HTERT RPE-1 (cell line): ENCODE measurements around the gene GALNS.
"Not testable (repeated sequence)": the region's sequence is repeated elsewhere in the genome, so short reads cannot be mapped to it uniquely, and the experiment has no call there.

Source experiments
- in situ Hi-C: fragments of 300-500 bp; cut with MboI; formaldehyde crosslinking; loops from 4 replicates; pipeline ENCODE4 v1.14.3; 2020; ENCODE audit warnings: low sequenced_read_pairs

The GALNS gene

DNA sequence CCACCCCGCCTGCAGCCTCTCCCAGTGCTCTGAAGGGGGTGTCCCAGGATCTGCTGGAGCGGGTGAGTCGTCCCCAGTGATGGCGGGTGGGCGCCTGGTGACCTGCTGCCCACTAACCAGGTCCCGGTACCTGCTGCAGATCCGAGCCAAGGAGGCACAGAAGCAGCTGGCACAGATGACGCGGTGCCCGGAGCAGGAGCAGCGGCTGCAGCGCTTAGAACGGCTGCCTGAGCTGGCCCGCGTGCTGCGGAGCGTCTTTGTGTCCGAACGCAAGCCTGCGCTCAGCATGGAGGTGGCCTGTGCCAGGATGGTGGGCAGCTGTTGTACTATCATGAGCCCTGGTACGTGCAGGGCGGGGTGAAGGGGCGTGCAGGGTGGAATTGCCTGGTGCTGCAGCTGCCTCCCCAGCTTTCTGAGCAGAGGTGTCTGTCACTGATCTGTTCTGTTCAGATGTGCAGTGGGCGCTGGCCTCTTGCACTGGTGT, 49.6 kb downstream of the GALNS start:
- in situ Hi-C loops = no loop called here

DNA sequence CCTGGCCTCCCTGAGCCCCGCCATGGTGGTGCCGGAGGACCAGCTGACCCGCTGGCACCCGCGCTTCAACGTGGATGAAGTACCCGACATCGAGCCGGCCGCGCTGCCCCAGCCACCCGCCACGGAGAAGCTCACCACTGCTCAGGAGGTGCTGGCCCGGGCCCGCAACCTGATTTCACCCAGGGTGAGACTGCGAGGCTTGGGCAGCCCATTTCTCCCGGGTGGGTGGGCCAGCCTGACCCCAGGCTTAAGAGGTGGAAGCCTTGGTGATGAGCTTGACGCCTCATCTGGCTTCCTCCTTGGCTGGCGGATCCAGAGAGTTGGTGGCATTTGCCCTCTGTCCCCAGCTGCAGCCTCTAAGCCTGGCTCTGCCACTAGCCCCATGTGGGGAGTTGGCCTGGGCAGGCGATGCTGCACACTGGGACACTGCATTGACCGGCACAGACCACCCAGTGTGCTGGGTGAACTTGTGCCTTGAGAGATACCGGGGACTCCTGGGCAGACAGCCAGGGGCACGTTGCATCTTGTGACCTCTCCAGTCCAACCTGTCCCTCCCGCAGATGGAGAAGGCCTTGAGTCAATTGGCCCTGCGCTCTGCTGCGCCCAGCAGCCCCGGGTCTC, 50.1 kb downstream of the GALNS start:
- in situ Hi-C loops = no loop called here

DNA sequence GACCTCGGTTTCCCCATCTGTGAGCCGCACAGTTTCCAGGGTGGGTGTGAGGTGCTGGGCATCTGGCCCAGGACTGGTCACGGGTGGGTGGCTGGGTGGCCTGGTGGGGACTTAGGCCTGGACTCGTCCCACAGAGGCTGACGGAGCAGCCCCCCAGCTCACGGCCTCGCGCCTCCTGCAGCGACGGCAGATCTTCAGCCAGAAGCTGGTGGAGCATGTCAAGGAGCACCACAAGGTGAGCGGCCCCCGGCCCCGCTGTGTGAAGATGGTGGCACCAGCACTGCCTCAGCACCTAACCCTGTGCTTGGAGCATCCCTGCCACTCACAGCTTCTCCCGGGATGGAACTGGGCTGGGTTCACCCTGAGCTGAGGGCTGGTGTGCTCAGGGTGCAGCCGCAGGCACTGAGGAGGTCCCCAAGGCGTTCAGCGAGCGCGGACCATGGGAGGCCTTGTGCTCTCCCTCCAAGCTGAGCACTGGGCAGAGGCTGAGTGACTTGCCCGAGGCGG, 50.8 kb downstream of the GALNS start:
- in situ Hi-C loops = no loop called here

DNA sequence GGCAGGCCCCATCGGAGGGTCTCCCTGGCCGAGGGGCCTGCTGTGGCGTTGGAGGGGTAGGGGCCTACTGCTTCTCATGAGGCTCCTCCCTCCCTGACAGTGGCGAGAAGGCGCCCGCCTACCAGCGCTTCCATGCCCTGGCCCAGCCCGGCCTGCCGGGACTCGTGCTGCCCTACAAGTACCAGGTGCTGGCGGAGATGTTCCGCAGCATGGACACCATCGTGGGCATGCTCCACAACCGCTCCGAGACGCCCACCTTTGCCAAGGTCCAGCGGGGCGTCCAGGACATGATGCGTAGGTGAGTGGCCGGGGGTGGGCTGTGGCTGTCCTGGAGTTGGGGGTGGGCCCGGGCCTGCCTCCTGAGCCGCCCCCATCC, 51.4 kb downstream of the GALNS start:
- in situ Hi-C loops = no loop called here

DNA sequence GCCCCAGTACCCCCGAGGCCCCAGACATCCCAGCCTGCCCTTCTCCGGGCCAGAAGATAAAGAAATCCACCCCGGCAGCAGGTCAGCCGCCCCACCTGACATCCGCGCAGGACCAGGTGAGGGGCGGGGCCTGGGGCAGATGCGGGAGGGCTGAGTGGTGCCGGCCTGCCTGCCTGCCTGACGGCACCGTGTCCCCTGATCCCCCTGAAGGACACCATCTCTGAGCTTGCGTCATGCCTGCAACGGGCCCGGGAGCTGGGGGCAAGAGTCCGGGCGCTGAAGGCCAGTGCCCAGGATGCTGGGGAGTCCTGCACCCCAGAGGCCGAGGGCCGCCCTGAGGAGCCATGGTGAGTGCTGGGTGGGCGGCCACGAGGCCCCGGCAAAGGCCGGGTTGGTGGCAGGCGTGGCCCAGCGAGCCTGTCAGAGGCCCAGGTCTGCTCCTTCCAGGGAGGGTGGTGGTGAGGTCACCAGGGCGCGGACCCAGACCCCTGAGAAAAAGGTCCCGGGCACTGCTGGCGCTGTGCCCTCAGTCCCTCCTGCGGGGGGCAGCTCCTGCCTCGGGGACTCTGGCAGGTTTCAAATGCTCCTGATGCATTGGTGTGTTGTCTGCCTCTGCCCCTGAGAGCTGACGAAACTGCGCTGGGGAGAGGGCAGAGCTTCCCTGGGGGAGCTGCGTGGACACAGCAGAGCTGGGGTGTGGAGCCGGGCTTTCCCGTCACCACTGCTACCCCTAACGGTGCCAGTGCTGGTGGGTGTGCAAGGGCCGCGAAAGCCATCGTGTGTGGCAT, 52.0 kb downstream of the GALNS start:
- in situ Hi-C loops = no loop called here

DNA sequence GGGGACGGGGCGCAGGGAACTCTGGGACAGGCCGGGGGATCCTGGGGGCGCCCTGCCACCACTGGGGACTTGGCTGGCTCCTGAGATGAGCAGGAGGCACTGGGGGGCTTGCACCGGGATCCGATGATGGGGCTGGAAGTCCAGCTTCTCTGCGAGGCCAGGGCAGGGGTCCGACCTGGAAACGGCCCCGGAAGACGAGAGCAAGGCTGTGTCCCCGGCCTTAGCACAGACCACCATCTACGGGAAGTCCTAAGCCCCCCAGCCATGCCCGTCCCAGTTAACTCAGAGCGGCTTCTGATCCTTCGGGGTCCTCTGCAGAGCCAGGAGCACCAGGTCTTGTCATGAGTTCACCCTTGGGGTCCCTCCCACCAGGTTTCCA, 52.6 kb downstream of the GALNS start:
- in situ Hi-C loops = no loop called here

DNA sequence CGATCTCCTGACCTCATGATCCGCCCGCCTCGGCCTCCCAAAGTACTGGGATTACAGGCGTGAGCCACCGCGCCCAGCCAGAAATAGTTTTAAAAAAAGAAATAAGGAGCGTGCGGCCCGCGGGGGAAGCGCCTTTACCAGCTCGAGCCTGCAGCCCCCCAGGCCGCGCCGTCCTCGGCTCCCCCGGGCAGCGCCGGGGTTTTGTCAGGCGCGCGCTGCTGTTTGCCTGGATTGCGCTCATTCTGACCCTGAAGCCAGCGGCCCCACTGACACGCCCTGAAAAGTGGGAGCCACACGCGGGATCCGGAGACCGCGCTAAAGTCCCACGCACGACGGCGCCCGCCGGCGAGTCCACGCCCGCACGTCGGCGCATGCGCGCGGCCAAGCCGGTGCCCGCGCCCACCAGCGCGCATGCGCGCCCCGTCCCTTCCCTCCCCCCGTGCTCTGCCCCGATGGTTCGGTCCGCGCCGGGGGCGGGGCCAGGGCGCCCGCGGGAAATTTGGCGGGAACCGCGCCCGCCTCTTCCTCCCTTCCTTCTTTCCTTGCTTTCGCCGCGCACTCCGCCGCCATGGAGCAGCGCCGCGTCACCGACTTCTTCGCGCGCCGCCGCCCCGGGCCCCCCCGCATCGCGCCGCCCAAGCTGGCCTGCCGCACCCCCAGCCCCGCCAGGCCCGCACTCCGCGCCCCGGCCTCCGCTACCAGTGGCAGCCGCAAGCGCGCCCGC, 53.3 kb downstream of the GALNS start, which contains the start of gene CDT1:
CDT1 (plus strand) TSS at position 526 of the 724 bp plus-strand sequence; CDS start at position 569, 43 bp downstream.
- in situ Hi-C loops = no loop called here

DNA sequence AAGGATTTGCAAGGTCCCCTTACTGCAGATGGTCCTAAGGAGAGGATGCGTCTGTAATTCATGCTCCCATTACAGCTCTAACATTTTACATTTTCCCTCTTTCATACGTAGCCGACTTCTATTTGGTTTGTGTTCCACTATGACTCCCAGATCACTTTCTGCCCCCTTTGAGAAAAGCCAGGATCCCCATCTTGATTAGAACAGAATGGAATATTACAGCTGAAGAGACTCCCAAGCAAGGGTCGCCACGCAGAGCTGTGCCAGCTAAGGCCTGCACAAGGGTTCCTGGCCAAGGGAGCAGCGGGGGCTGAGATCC, 56.5 kb downstream of the GALNS start:
- in situ Hi-C loops = no loop called here

DNA sequence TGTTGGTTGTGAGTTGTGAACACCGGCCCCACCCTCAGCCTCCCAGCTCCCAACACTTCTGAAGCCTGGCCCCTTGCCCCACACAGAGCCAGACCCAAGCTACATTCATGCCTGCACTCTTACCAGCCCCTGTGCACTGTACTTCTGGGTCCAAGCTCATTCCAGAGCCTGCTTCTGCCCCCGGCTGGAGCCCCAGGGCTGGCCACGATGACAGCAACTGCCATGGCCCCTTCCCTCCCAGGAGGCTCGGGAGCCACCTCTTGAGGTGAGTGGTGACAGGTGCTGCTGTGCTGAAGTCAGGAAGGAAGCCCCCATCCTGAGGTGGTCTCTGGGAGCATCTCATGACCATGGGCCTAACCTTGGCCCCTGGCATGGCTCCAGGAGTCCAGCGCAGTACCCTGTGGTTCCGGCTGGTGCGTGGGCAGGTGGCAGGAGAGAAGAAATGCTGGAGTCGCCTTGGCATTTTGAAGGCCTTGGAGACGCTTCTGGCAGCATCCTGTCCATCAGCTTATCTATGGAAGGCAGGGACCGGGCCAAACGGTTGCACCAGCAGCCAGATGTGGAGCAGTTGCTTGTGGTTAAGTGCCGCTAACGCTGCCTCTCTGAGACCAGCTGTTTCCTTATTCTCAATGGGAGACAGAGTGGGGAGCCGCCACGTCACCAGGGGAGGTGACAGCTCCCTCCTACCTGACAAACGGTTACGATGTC, 57.0 kb downstream of the GALNS start:
- in situ Hi-C loops = no loop called here

DNA sequence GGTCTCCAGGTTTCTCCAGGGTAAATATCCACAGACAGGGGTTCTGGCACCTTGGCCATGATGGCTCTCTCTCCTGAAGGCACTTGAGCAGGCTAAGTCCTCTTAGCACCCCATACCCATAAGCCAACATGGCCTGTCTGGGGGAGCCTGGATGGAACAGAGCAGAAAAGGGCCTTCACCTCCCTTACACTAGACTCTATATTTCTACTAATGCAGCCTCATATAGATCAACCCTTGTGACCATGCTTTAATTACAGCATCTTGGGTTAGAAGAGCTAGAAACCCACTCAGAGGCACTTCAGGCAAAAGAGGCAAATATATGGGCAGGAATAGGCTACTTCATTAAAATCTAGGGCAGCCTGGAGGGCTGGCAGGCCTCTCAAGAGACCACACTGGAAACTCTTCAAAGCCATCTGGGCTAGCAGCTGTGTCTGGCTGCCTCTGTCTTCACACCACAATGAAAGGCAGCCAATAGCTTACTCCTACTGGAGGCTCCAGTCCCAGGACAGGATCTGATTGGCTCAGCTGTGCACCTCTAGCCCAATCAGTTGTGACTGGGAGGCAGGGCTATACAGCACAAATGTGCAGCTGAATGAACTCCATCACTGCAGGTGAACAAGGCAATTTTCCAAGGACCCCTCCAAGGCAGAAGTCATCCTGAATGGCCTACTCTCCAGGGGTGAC, 57.8 kb downstream of the GALNS start:
- in situ Hi-C loops = no loop called here

DNA sequence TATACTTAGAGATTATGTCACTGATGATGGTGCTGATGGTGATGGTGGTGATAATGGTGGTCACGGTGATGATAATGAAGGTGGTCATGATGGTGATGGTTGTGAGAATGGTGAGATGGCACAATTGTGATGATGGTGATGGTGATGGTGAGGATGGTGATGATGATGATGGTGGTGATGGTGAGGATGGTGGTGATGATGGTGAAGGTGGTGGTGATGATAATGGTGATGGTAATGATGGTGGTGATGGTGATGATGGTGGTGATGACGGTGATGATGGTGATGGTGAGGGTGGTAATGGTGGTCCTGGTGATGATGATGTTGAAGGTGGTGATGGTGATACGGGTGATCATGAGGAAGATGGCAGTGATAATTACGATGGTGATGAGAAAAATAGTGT, 58.7 kb downstream of the GALNS start:
- in situ Hi-C loops = no loop called here

DNA sequence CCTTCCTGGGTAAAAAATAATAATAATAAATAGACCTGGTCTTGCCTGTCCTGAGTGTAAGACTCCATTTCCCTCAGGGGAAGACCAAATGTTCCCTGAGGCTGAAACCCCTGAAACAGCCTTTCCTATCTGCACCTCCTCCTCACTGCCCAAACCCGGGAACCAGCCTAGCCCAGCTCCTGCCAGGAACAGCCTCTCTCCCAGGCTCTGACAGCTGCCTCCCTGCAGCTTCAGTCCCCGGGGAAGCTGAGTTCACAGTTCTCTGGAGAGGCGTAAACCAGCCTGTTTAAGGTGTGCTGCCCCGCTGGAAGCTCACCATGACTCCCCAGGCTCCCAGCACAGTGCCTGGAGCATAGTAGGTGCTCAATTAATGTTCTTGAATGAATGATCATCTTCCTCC, 60.5 kb downstream of the GALNS start:
- in situ Hi-C loops = no loop called here

DNA sequence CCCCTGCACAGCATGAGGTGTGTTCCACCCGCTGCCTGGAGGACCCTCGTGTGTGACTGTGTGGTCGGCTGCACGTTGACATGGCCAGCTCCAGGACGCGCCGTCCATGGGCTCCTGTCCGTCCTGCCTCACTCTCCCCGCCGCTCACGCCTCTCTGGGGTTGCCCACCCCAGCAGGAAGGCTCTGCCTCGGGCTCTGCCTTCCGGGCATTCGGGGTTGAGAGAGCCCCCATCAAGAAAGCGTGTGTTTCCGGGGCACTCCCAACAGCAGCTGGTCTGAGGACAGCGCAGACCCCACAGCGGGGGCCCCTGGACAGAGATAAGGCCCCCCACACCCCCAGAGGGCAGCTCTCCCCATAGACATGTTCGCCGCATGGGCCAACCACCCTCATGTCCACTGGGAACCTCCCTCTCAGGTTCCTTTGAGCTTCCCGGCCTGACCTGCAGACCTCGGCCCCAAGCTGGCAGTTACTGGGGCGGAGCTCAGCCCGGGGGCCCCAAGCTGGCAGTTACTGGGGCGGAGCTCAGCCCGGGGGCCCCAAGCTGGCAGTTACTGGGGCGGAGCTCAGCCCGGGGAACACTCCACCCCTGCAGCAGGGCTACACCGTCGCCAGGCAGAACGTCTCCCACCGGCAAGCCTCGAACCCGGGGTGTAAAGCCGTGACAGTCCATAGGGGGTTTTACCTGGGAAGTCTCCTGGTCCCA, 63.3 kb downstream of the GALNS start:
- in situ Hi-C loops = no loop called here

DNA sequence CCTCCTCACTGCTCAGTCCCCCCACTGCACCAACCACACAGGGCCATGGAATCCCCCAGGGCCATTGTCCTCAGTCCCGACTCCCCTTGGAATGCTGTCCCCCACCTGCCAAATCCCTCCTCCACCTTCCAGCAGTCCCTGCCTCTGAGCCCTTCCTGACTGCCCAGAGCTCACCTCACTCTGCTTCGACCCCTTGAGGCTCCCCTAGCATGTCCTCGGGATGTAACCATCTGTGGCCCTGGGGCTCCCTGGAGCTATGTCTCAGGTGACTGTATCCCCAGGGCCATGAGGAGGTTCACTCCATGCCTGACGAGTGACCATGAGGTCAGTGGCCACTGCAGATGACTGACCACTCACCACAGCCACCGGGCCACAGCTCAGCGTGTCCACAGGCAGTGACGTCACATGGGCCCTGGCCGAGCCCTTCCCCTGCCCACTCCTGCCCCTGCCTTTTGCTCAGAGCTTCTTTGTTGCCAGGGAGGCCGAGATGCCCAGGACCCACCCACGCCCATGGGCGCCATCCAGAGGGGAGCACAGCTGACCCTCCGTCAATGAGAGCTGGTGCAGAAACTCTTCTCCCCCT, 64.0 kb downstream of the GALNS start:
- in situ Hi-C loops = no loop called here

DNA sequence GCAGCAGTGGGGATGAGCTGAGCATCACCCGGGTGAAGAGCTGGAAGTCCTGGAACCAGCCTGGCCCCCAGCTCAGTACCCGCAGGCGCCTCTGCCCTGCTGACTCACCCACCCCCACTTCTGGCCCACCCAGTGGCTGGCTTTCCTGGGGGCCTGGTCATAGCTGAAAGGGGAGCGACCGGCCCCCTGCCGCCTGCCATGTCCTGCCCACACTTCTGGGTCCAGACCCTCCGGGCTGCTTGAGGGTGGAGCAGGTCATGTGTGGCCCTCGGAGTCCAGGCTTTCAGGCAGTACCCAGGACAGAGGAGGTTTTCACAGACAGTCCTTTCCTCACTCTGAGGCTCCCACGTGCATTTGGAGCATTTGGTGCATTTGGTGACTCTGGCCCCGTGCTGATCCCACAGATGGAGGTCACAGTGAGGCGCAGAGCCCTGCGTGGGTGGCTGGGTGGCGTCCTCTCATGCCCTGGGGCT, 64.6 kb downstream of the GALNS start:
- in situ Hi-C loops = no loop called here

DNA sequence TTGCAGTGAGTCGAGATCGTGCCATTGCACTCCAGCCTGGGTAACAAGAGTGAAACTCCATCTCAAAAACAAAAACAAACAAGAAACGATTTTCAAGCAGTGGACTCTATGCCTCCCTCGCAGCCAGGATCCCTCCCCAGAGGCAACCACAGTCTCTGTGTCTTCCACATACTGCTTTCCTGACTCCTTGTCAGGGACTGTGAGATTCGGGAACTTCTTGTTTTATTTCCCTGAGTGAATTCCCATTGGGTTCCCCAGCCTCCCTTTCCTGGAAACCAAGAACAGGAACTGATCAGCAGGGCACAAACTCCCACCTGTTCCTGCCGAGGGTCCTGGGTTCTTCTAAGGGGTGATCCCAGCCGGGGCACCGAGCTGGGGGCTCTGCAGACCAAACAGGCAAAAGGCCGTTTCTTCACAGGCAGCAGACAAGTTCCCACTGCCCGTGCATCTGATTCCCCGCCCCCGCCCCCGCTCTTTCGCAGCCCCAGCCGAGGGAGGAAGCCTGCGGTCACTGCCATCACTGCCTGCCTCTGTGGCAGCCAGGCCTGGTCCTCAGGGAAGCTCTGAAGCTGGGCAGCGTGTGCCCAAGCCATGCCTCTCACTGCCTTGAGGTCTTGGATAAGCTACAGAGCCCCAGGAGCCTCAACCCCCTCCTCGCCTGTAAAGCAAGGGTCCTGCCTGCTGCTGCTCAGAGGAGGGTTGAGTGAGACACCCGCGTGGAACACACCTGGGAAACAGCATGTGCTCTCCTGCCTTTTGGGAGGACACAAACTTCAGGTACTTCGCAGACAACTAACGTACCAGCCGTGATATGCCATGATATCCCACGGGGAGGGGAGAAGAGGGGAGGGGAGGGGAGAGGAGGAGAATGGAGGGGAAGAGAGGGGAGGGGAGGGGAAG, 66.2 kb downstream of the GALNS start:
- in situ Hi-C loops = no loop called here

DNA sequence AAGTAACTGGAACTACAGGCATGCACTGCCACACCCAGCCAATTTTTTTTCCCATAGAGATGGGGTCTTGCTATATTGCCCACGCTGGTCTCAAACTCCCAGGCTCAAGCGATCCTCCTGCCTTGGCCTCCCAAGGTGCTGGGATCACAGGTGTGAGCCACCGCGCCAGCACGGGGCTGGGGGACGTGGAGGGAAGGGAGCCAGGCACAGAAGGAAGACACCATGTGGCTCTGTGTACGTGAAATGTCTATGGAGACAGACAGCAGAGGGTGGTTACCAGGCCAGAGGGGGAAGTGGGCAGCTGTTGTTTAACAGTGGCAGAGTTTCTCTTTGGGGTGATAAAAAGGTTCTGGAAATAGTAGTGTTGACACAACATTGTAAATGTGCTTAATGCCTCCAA, 67.2 kb downstream of the GALNS start:
- in situ Hi-C loops = no loop called here

DNA sequence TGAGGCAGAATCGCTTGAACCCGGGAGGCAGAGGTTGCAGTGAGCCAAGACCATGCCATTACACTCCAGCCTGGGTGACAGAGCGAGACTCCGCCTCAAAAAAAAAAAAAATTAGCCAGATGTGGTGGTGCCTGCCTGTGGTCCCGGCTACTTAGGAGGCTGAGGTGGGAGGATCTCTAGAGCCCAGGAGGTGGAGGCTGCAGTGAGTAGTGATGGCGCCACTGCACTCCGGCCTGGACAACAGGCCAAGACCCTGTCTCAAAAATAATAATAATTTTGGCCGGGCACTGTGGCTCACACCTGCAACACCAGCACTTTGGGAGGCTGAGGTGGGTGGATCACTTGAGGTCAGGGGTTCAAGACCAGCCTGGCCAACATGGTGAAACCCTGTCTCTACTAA, 68.0 kb downstream of the GALNS start:
- in situ Hi-C loops = not testable (repeated sequence)
